NCI-H345 (cell line): Measurements from ENCODE around the gene CFHR3.
"Not testable (repeated sequence)": the region's sequence is repeated elsewhere in the genome, so short reads cannot be mapped to it uniquely, and the experiment has no call there.

Experiments
- DNase-seq: peaks from one replicate; lab custom pipeline; 2025; lab: John Stamatoyannopoulos, UW

CFHR3 gene

GRCh38 chr1:196774603-196775002, at the start of gene CFHR3:
TSS of gene CFHR3 (plus strand) at chr1:196774840. CDS start at chr1:196774887, 47 bp downstream.
- no peak for DNase-seq

GRCh38 chr1:196732526-196732925, 42.1 kb upstream of the CFHR3 start:
- no peak for DNase-seq

- DNase-seq, result no peak
These were observed 41.3 kb upstream of the CFHR3 start for GRCh38 chr1:196733091-196733970.

DNA sequence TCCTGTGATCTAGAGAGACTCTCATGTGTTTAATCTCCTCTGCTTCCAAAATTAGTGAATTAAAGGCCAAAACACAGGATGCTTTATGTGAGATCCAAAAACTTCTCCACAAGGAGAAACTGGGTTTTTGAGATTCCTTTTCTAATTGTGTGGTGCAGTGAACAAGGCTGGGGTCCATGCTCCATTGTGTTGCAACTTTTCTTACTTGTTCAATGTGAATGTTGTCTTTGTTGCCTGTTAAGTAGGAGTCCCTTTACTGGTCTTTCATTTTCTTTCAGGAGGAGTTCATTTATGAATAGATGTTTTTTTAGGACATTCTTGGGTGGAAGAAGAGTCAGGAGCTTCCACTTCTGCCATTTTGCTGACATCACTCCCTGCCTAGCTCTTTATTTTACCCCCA, 40.6 kb upstream of the CFHR3 start:
- no peak for DNase-seq

- DNase-seq, result no peak
These were observed 40.2 kb upstream of the CFHR3 start for GRCh38 chr1:196734460-196734859.

DNA sequence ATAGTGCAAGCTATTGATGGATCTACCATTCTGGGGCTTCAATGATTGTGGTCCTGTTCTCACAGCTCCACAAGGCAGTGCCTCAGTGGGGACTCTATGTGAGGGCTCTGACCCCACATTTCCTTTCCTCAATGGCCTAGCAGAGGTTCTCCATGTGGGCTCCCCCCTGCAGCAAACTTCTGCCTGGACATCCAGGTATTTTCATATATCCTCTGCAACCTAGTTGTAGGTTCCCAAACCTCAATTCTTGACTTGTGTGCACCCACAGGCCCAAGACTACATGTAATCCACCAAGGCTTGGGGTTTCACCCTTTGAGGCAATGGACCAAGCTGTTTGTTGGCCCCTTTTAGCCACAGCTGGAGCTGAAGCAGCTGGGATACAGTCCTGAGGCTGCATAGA, 35.9 kb upstream of the CFHR3 start:
- DNase-seq, result no peak

DNA sequence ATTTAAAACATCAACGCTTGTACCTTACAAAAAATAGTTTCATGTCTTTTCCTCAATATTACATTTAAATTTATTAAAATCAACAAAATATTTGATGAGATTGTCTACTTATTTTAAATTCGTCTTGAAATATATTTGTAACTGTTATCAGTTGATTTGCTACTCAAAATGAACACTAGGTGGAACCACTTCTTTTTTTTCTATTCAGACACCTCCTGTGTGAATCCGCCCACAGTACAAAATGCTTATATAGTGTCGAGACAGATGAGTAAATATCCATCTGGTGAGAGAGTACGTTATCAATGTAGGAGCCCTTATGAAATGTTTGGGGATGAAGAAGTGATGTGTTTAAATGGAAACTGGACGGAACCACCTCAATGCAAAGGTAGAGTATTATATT, 31.4 kb upstream of the CFHR3 start:
- peak; percentile 49 for DNase-seq

- not testable (repeated sequence) for DNase-seq
These were observed 9.5 kb upstream of the CFHR3 start for GRCh38 chr1:196765019-196765740.

DNA sequence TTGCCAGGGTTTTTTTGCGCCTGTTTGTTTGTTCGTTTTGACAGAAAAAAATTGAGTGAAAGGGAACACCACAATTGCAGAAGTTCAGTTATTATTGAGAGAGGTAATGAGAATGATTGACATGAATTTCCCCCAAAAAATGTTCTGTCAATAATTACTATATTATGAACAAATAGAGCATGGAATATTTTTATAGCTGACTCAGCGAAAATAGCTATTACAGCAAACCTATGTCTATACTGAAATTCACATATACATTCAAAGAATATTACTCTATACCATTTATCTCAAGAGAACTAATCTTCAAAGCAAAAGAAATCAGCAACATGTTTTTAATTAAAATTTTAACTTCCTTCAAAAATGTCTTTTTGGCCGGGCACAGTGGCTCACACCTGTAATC, 4.8 kb upstream of the CFHR3 start:
- not testable (repeated sequence) for DNase-seq

- no peak for DNase-seq
These were observed 927 bp upstream of the CFHR3 start for GRCh38 chr1:196773713-196774112.

- DNase-seq, result no peak
These were observed 465 bp upstream of the CFHR3 start for GRCh38 chr1:196774175-196774574.

- no peak for DNase-seq
These were observed 3.0 kb downstream of the CFHR3 start for GRCh38 chr1:196777603-196778002.

- DNase-seq, result no peak
These were observed 4.5 kb downstream of the CFHR3 start for GRCh38 chr1:196779093-196779492.

- DNase-seq, result not testable (repeated sequence)
These were observed 16.6 kb downstream of the CFHR3 start for GRCh38 chr1:196791252-196791651.

DNA sequence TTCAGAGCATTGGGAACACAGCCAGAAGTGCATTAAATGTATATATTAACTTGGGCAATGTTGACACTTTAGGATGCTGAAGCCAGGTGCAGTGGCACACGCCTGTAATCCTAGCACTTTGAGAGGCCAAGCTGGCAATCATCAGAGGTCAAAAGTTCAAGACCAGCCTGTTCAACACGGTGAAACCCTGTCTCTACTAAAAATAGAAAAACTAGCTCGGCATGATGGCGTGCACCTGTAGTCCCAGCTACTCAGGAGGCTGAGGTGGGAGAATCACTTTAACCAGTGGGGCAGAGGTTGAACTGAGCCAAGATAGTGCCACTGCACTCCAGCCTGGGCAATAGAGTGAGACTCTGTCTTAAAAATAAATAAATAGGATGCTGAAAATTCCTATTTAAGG, 19.5 kb downstream of the CFHR3 start:
- not testable (repeated sequence) for DNase-seq

GRCh38 chr1:196797891-196798290, 23.3 kb downstream of the CFHR3 start:
- DNase-seq, result no peak

DNA sequence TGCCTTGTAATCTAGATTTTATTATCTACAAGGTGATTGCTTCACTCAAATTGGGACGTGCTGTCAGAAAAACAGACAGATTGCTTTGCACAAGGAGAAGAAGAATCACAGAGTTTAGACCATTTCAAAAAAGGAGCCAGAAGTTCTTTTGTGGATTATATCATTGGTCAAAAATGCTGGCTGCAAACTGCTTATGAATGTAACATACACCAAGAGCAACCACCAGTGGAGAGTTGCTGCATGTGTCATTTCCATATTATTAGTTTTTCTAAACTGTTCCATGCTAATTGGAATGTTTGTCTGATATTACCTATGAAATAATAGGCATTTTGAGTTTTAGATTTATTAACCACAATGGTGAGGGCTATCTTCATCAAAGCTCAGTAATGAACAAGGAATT, 27.3 kb downstream of the CFHR3 start:
- DNase-seq, result not testable (repeated sequence)

- no peak for DNase-seq
These were observed 34.0 kb downstream of the CFHR3 start for GRCh38 chr1:196808529-196809235.

DNA sequence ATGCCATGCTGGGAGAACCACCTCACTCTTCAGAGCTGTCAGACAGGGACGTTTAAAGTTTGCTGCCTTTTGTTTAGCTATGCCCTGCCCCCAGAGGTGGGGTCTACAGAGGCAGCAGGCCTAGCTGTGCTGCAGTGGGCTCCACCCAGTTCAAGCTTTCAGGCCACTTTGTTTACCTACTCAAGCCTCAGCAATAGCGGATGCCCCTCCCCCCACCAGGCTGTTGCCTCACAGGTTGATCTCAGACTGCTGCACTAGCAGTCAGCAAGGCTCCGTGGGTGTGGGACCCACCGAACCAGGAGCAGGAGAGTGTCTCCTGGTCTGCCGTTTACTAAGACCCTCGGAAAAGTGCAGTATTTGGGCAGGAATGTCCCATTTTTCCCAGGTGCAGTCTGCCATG, 42.8 kb downstream of the CFHR3 start:
- DNase-seq, result not testable (repeated sequence)

GRCh38 chr1:196819531-196819930, 44.9 kb downstream of the CFHR3 start, which contains the start of gene CFHR1:
TSS of gene CFHR1 (plus strand) at chr1:196819731. CDS start at chr1:196819845, 114 bp downstream.
- DNase-seq, result not testable (repeated sequence)

GRCh38 chr1:196827860-196828259, 53.2 kb downstream of the CFHR3 start:
- DNase-seq, result peak; percentile 10
